ENCODE results near the gene PIM1.
"Not testable (repeated sequence)": the region's sequence is repeated elsewhere in the genome, so short reads cannot be mapped to it uniquely, and the experiment has no call there.

The PIM1 gene

GRCh38 chr6:37177935-37178517, 8.1 kb downstream of the PIM1 start:
- TF ChIP-seq, protein P1, sequence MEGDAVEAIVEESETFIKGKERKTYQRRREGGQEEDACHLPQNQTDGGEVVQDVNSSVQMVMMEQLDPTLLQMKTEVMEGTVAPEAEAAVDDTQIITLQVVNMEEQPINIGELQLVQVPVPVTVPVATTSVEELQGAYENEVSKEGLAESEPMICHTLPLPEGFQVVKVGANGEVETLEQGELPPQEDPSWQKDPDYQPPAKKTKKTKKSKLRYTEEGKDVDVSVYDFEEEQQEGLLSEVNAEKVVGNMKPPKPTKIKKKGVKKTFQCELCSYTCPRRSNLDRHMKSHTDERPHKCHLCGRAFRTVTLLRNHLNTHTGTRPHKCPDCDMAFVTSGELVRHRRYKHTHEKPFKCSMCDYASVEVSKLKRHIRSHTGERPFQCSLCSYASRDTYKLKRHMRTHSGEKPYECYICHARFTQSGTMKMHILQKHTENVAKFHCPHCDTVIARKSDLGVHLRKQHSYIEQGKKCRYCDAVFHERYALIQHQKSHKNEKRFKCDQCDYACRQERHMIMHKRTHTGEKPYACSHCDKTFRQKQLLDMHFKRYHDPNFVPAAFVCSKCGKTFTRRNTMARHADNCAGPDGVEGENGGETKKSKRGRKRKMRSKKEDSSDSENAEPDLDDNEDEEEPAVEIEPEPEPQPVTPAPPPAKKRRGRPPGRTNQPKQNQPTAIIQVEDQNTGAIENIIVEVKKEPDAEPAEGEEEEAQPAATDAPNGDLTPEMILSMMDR (IDR thresholded peaks at IDR 0.05; ENCODE audit: low read depth, low read length) = no peak
- no peak overlapping the region for H3K4me3 ChIP-seq (ENCODE audit: low read depth, low read length)

- TF ChIP-seq, protein P1 (IDR thresholded peaks at IDR 0.05; ENCODE audit: low read depth, low read length) = no peak
- no peak overlapping the region for H3K4me3 ChIP-seq (ENCODE audit: low read depth, low read length)
Observed at GRCh38 chr6:37180075-37180474, 10.1 kb downstream of the PIM1 start.

DNA sequence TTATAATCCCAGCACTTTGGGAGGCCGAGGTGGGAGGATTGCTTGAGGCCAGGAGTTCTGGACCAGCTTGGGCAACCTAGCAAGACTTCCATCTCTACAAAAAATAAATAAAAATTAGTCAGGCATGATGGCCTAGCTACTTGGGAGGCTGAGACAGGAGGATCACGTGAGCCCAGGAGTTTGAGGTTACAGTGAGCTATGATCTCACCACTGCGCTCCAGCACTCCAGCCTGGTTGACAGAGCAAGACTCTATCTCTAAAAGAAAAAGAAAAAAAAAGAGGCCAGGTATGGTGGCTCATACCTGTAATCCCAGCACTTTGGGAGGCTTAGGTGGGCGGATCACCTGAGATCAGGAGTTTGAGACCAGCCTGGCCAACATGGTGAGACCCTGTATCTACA, 10.7 kb downstream of the PIM1 start:
- not testable (repeated sequence) for H3K4me3 ChIP-seq (ENCODE audit: low read depth, low read length)

- H3K4me3 ChIP-seq (ENCODE audit: low read depth, low read length) = no peak overlapping the region
- TF ChIP-seq, protein P1 (IDR thresholded peaks at IDR 0.05; ENCODE audit: low read depth, low read length) = no peak
Observed at GRCh38 chr6:37182736-37183590, 13.0 kb downstream of the PIM1 start.

- H3K4me3 ChIP-seq (ENCODE audit: low read depth, low read length) = not testable (repeated sequence)
Observed at GRCh38 chr6:37185949-37186720, 16.2 kb downstream of the PIM1 start.

- H3K4me3 ChIP-seq (ENCODE audit: low read depth, low read length) = no peak overlapping the region
- TF ChIP-seq, protein P1 (IDR thresholded peaks at IDR 0.05; ENCODE audit: low read depth, low read length) = no peak
Observed at GRCh38 chr6:37187321-37188022, 17.5 kb downstream of the PIM1 start.

DNA sequence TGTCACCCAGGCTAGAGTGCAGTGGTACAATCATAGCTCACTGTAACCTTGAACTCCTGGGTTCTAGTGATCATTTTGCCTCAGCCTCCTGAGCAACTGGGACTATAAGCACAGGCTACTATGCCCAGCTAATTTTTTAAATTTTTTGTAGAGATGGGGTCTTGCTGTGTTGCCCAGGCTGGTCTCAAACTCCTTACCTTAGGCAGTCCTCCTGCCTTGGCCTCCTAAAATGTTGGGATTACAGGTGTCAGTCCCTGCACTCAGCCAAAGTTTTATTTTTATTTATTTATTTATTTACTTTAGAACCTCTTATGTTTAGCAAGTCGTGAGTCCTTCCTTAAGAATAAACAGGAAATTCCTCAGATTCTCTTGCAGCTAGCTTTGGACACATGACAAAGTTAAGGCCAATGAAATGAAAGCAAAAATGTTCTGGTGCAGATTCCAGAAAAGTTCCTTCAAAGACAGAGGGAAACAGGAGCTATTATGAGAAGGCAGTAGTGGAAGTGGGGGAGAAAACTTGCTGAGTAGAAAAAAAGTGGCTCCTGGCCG, 19.1 kb downstream of the PIM1 start:
- no peak overlapping the region for H3K4me3 ChIP-seq (ENCODE audit: low read depth, low read length)
- TF ChIP-seq, protein P1 (IDR thresholded peaks at IDR 0.05; ENCODE audit: low read depth, low read length) = no peak

Data from WI38 (cell line).